Forelimb muscle (tissue), 1 donor: ENCODE results near the gene NCAN. TPM values are rescaled to one million over a fixed set of nuclear protein-coding genes. Genes with fewer than 3 reads are reported as not detected.
"Not testable (repeated sequence)": the region's sequence is repeated elsewhere in the genome, so short reads cannot be mapped to it uniquely, and the experiment has no call there.

Source experiments
- DNase-seq: peaks from one replicate; pipeline ENCODE4 v3.0.0-alpha.2; 2013; ENCODE audit warnings: low read depth
- polyA plus RNA-seq: library from polyadenylated mRNA; unstranded; fragments of 120-200 nt; gene quantifications from one replicate; pipeline ENCODE4 v1.2.1, GENCODE V29; 2013; ENCODE audit not compliant: insufficient read length

Gene NCAN
- polyA plus RNA-seq, 1 donor = 0.16 TPM

GRCh38 chr19:19224150-19224851, 12.5 kb downstream of the NCAN start:
- DNase-seq = no peak

GRCh38 chr19:19224852-19225494, 13.2 kb downstream of the NCAN start:
- DNase-seq = no peak

- DNase-seq = no peak
These were observed 14.4 kb downstream of the NCAN start for GRCh38 chr19:19226204-19226603.

DNA sequence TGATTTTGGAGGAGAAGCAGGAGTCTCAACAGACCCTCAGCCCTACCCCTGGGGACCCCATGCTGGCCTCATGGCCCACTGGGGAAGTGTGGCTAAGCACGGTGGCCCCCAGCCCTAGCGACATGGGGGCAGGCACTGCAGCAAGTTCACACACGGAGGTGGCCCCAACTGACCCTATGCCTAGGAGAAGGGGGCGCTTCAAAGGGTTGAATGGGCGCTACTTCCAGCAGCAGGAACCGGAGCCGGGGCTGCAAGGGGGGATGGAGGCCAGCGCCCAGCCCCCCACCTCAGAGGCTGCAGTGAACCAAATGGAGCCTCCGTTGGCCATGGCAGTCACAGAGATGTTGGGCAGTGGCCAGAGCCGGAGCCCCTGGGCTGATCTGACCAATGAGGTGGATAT, 14.9 kb downstream of the NCAN start:
- no peak for DNase-seq

DNA sequence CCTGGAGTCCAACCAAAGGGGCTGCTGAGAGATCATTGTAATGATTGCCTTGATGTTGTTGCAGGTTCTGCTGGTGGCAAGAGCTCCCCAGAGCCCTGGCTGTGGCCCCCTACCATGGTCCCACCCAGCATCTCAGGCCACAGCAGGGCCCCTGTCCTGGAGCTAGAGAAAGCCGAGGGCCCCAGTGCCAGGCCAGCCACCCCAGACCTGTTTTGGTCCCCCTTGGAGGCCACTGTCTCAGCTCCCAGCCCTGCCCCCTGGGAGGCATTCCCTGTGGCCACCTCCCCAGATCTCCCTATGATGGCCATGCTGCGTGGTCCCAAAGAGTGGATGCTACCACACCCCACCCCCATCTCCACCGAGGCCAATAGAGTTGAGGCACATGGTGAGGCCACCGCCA, 15.5 kb downstream of the NCAN start:
- no peak for DNase-seq

GRCh38 chr19:19229701-19230100, 17.9 kb downstream of the NCAN start:
- no peak for DNase-seq

GRCh38 chr19:19230999-19231398, 19.2 kb downstream of the NCAN start:
- no peak for DNase-seq

GRCh38 chr19:19232261-19232721, 20.5 kb downstream of the NCAN start:
- no peak for DNase-seq

- DNase-seq = no peak
These were observed 22.6 kb downstream of the NCAN start for GRCh38 chr19:19234220-19234816.

GRCh38 chr19:19236173-19236572, 24.4 kb downstream of the NCAN start:
- DNase-seq = no peak

- DNase-seq = no peak
These were observed 26.6 kb downstream of the NCAN start for GRCh38 chr19:19238126-19238894.

GRCh38 chr19:19239675-19240074, 27.9 kb downstream of the NCAN start:
- DNase-seq = no peak

DNA sequence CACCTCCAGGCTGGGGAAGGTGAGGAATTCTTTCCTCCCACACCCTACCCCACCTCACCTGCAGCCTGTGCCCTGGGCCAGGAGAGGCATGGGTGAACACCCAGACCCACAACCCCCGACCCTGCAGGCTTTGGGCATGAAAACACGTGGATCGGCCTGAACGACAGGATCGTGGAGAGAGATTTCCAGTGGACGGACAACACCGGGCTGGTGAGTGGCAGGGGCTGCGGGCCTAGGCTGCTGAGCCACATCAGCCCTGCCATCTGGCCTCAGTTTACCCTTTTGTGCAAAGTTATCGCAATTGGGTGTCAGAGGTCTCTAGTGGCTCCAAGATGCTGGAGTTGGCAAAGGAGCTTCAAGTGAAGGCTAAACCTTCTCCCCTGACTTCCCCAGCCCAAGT, 28.7 kb downstream of the NCAN start:
- no peak for DNase-seq

DNA sequence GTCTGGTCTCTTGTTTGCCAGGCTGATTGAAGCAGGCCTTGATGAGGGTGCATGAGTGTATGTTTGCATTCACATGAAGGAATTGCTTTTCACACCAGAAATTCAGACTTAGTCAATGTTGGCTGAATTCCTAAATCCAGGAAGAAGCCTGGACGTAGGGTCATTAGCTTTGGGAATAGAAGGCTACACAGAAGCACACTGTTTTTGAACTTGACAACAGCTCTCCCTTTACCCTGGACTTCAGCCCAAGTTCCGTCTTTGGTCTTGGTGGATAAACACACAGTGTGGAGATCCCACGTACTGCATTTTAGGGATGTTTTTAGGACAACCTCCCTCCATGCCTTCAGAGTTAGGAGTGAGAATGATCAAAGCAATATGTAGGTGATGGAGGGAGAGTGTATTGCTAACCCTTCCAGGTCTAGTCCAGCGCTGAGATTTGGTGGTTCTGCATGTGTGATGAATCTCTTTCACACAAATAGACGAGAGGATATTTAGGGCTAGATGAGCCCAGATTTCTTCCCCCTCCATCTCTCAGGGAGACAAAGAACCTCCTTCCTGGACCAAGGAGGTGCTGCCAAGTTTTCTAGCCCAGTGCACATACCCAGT, 38.5 kb downstream of the NCAN start:
- no peak for DNase-seq

GRCh38 chr19:19253409-19253808, 41.7 kb downstream of the NCAN start:
- not testable (repeated sequence) for DNase-seq

DNA sequence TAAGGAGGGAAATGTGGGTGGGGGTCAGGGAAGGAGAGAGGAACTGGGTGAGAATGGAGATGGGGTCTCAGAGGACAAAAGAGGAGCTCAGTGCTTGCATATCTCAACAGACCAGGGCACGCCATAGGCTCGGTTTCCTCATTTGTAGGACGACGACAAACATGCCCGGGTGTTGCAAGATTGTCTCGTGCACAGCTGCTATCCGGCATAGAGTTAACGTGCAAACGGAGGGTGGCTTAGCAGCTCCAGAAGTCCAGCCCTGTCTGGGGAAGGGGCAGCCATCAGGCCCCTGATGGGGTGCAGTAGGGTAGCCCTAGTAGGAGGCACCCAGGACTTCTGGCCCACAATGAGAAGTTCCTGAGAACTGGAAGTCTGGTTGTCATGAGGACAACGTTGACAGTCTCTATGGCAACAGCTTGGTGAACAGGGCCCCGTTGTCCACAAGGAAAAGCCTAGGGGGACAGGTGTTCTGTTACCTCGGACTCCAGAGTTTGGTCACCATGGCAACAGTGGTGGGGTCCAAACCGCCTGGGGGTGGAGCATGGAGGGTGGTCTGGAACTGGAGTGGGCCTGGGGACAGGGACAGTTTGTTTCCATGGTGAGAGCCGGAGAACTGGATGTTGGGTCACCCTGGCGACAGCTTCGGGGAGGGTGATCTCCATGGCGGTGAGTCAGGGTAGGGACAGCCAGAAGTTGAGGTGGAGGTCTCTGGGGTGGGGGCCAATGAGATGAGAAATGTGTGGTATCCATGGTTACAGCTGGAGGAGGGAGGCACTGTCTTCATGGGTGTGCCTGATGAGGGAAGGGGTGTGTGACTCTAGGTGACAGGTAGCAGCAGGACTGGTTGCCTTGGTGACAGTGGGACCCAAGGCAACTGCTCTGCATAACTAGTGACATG, 44.6 kb downstream of the NCAN start:
- DNase-seq = no peak

GRCh38 chr19:19257137-19257536, 45.4 kb downstream of the NCAN start:
- DNase-seq = no peak

DNA sequence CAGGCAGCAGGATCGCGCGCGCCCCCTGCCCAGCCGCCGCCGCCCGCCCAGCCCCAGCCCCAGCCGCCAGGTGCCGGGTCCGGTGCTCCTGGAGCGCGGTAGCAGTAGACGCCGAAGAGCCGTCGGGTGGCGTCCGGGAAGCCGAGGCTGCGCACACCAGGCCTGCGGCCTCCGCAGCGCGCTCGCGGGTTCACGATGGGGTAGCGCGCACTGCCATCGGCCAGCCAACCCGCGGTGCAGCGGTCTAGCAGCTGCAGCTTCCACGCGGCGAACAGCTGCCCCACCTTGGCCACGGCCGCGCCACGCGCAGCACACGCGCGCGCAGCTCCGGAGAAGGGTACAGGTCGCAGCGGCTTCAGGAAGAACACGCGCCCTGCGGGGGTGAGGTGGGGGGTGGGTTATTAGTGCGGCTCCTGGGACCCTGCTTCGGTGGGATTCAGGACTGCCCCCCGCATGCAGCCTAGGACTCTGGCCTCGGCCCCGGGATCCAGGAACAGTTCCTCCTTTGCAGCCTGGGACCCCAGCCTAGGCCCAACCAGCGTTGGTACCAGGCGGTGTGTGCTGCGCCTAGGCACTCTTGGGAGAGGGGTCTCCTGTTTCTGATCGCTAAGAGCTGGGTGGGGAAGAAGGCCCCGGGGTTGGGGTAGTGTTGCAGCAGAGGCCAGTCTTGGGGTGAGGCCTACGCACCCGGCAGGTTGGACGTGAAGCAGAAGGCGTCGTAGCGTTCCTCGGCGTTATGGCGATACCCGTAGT, 46.3 kb downstream of the NCAN start:
- no peak for DNase-seq

DNA sequence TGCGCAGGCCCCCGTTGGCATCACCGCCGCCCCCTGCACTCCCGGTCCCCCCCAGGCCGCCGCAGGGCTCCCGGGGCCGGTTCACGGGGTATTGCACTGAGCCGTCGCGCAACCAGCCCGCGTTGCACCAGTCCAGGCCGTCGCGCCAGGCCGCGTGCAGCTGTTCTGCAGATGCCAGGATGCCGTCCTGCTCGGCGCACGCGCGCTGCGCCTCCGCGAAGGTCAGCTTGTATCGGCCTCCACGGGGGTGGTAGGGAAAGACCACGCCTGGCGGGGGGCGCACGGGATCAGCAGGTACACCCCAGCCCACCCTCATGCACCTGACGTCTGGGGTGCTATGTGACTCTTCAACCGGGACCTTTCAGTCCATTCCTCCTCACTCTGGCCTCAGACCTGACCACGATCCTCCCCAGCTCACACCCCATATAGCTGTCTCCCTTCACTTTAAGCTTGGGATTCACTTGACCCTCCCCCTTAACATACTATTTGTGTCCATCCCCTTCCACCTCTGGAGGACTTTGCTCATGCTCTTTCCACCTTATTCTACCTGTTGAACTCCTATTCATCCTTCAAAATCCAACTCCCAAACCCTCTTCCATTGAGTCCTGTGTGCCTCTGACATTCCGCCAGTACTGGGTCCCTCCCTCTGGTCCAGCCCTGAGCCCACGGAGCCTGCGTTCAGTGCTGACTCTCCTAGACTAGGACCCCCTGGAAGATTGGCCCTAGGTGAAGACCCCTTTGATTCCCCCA, 47.0 kb downstream of the NCAN start:
- DNase-seq = no peak
